ENCODE data around the gene HPS3.

GRCh38 chr3:149181182-149181581, 51.7 kb downstream of the HPS3 start:
- TF ChIP-seq EZH2phosphoT487 (IDR thresholded peaks at IDR 0.05; ENCODE audit: insufficient read depth, low read depth): no peak
- no peak for TF ChIP-seq EZH2 (IDR thresholded peaks at IDR 0.05; ENCODE audit: insufficient read depth, poor library complexity, severe bottlenecking)
